HG02840 (cell line): ENCODE data around the gene KLK10.
"Not testable (repeated sequence)": the region's sequence is repeated elsewhere in the genome, so short reads cannot be mapped to it uniquely, and the experiment has no call there.

ENCODE experiments used
- ATAC-seq: cut with Tn5 transposase; IDR thresholded peaks from one replicate; pipeline ENCODE4 v1.9.1; 2021; ENCODE audit warnings: mild to moderate bottlenecking, moderate library complexity, moderate number of reproducible peaks; ENCODE audit not compliant: unreplicated experiment, low FRiP score

KLK10 gene

DNA sequence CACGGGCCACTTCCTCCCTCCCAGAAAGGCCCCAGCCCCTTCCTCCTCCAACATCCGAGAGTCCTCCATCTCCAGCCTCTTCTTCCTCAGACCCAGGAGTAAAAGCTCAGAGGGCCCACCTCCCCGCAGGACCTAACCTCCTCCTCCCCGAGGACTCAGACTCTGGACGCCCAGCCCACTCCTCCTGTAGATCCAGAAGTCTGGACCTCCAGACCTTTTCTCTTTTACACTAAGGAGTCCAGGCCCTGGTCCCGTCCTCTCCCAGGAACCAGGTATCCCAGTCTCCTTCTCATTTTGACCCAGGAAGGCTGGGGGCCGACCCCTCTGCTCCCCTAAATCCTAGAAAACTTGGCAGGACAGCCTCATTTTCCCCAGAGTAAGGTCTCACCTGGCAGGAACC lies 16.2 kb downstream of the KLK10 start:
- ATAC-seq: no peak

GRCh38 chr19:51002542-51003311 lies 16.8 kb downstream of the KLK10 start:
- ATAC-seq: no peak

DNA sequence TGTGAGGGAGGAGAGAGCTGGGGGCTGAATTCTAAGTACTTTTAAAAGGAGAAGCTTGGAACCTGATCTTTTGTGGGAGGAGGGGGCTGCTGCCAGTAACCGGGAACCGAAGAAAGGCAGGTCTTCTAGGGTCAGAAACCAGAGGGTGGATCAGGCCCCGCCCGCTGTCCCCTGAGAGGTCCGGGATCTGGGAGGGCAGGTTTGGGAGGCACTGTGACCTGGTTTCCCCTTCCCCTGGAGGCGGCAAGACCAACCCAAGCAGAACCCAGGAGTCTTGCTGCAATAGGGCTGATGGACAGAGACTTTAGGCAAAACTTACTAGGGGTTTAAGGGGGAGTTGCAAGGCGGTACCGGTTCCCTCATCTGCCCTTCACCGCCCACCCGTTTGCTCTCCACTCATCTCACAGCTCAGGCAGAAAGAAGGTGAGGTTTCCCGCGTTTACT lies 17.4 kb downstream of the KLK10 start:
- no peak for ATAC-seq

- ATAC-seq: no peak
Observed at GRCh38 chr19:51001515-51001914, 18.0 kb downstream of the KLK10 start, which contains the start of gene KLK8. KLK8 (minus strand) TSS chr19:51001604; CDS start chr19:51001167, 437 bp downstream.

DNA sequence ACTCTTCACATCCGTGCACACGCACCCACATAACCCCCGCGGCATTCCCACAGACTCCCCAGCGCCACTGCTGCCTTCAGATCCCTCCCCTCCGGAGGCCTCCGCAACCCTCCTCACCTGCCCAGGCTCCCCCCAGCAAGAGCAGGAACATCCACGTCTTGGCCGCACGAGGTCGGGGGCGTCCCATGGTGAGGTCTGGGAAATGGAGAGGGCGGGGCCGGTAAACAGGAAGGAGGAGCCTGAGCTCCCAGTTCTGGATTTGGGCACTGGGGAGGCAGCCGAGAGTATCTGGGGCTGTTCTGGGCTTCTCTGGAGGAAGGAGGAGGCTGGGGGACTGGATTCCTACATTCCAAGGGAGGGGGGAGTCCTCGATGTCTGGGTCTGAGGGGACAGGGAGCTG lies 18.5 kb downstream of the KLK10 start:
- no peak for ATAC-seq

DNA sequence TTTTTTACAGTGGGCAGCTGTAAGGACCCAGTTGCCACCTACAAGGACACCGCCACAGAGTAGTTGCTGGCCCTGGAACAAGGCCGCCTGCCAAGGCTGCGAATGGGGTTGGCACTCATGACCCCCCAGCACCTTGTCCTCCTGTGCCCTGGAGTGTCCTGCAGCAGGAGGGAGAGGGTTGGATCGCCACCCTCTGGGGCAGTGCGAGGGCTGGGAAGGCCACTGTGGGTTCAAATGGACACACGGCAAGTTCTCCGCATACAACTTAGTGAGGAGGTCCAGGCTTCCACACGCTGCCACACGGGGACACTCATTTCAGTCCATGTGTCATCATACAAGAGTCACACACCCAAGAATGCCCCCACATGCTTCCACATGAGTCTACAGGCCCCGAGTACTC lies 19.1 kb downstream of the KLK10 start:
- ATAC-seq: no peak

DNA sequence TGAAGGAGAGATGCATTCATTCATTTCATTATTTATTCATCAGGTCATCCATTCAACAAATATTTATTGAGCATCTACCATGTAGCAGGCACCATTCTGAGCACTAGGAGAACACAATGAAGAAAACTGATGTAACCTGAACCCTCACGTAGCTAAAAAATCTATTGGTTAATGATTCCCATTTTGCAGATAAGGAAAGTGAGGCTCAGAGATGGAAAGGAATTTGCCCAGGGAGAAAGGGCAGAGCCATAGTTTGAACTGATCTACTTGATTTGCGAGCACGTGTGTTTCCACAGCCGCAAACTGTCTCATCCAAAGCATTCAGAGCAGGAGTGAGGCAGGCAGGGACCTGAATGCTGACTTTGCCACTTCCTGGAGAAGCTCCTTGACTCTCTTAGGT lies 20.8 kb downstream of the KLK10 start:
- no peak for ATAC-seq

- ATAC-seq: no peak
Observed at GRCh38 chr19:50998061-50998460, 21.4 kb downstream of the KLK10 start.

DNA sequence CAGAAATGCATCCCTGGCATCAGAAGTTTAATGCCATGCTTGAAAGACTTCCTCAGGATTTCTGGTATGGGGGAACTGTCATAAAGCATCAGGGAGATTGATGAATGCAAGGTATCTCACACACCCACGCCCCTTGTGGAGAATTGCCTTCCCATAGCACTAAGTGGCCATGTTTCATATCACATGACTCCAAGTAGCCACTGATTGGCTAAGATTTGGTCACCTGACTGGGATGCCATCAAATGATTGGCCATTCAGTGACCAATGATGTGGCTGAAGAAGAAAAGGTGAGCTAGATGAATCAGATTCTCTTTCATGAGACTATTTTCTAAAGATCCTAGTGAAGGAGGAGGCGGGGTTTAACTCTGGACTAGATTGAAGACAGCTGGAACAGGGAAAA lies 25.4 kb downstream of the KLK10 start:
- no peak for ATAC-seq

- ATAC-seq: no peak
Observed at GRCh38 chr19:50992666-50993035, 26.9 kb downstream of the KLK10 start.

DNA sequence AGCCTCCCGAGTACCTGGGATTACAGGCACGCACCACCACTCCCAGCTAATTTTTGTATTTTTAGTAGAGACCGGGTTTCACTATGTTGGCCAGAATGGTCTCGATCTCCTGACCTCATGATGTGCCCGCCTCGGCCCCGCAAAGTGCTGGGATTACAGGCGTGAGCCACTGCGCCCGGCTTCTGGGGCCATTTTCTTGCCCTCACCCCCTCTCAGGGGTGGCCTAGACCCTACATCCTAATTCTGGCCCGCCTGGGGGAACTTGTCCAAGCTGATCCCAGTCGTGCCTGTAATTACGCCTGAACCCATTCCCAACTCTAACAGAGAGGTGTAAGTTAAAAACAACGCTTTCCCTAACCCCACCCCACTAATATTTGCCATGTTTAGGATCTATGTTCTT lies 35.1 kb downstream of the KLK10 start:
- ATAC-seq: not testable (repeated sequence)

DNA sequence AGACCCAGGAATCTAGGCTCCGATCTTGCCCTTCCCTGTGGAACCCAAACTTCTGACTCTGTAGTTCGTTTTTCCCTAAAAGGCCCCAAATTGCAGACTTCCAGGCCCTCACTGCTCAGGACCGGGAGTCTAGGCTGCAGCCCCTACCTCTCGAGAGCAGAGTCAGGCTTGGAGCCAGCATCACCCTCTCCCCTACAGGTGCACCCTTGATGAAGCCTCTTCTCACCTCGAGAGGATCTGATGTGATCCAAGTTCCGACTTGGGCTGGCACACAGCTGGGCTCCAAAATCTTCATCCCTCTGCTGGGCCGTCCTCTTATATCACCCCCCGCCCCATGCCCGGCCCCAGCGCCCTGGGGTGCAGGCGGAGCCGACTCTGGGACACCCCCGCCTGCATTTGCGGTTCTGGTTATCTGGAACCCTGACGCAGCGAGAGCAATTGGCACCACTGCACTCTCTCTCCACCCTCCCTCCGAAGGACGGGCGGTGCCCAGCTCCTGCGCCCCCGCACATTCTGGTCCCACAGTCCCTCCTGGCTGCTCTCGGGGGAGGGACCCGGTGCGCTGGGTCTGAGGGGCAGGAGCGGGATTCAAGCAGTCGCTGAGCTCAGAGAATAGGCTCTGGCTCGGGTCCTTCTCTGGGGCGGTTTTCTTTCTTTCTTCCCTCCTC lies 35.8 kb downstream of the KLK10 start, which contains the start of gene KLK7:
KLK7 (minus strand) TSS at position 293 of the 668 bp plus-strand sequence. CDS start 1,518 bp downstream, outside the sequence.
- no peak for ATAC-seq

DNA sequence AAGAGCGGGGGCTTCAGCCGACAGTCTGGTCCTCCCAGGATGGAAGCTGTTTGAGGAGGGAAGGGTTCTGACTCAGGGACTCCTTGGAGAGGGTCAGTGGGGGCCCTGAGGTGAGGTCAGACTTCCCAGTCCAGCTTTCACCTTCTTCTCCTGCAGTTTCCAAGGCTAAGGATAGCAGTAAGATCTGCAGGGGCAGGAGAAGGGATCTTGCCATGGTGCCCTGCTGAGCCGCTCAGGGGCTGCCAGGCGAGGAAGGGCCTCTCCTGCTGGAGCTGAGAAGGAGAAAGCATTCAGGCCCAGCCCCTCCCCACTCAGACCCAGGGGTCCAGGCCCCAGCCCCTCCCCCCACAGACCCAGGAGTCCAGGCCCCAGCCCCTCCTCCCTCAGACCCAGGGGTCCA lies 37.3 kb downstream of the KLK10 start:
- no peak for ATAC-seq

DNA sequence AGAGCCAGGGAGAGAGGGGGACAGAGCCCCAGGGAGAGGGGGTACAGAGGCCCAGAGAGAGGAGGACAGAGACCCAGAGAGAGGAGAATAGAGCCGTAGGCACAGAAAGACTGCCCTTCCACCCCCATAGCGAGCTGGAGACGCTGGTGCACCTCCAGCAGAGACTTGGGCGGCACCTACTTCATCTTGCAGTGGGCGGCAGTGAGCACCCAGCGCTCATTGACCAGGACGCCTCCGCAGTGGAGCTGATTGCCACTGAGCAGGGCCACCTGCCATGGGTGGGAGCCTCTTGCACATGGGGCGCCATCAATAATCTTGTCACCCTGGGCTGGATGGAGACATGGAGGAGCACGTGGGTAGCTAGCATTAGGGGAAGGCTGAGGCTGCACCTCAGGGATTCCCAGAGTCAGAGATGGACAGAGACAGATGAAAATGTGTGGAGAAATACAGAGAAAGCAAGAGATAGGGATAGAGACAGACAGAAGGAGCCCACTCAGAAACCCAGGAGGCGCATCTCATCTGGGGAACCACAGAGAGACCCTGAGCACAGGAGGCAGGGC lies 37.8 kb downstream of the KLK10 start:
- no peak for ATAC-seq

- no peak for ATAC-seq
Observed at GRCh38 chr19:50980208-50980607, 39.3 kb downstream of the KLK10 start.

DNA sequence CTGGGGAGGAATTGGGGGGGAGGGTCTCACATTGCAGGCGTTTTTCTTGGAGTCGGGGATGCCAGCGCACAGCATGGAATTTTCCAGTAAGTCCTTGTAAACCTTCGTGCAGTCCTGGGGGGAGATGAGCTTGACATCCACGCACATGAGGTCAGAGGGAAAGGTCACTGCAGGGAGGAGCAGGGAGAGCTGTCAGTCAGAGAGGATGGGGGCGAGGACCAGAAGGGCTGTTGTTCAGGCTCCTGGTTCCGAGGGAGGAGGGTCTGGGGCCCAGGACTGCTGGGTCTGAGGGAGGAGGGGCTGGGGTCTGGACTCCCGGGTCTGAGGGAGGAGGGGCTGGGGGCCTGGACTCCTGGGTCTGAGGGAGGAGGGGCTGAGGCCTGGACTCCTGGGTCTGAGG lies 39.8 kb downstream of the KLK10 start:
- no peak for ATAC-seq

DNA sequence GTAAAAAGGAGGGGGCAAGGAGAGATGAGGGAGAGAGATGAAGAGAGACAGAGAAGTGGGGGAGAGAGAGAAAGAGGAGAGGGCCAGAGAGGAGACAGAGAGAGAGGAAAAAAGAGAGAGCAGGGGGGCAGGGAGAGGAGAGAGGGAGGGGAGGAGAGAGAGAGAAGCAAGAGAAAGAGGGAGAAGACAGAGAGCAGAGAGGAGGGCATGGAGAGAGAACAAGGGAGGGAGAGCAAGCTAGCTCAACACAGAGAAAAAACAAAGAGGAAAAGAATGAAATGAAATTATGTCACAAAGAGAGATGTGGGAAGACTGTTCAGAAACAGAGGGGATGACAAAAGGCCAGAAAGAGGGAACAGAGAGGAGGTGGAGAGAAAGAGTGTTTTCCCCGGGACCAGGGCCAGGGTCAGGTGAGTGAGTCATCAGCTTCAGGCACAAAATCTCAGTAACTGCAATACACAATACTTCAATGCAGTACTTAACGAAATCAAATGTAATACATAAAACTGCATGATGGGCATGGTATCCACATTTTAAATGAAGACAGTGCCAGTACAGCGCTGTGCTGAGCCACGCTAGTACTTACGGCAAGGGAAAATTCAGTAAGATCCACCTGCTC lies 40.6 kb downstream of the KLK10 start:
- no peak for ATAC-seq

DNA sequence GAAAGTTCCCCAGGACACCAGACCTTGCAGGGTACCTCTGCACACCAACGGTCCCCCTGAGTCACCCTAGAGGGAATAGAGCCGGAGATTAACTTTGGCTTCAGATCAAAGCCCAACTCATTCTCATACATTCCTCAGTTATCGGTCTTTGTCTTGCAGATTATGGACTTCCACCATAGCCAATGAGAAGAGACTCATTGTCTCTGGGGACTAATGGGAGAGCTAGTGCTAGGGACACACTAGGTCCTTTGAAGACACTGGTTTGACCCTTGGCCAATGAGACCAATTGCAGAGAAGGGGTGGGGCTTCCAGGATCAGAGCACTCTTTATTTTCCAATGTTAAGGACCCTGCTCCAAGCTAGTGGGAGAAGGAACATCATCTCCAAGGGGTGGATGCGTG lies 41.9 kb downstream of the KLK10 start:
- ATAC-seq: no peak

- ATAC-seq: no peak
Observed at GRCh38 chr19:50975766-50976165, 43.7 kb downstream of the KLK10 start.

- ATAC-seq: no peak
Observed at GRCh38 chr19:50974702-50975556, 44.6 kb downstream of the KLK10 start.
